Heart right ventricle (tissue), 16 donors: ENCODE data around the gene KCNH6. TPM values are rescaled to one million over a fixed set of nuclear protein-coding genes. Genes with fewer than 3 reads are reported as not detected.

Source experiments
- ATAC-seq, 8 donors: fragments of 200-7000 bp; cut with Tn5 transposase; one replicate each; pipeline ENCODE4 v1.9.1; 2020; ENCODE audit warnings: mild to moderate bottlenecking in 8 of 8, moderate library complexity in 8 of 8, moderate number of reproducible peaks in 1 of 8
- DNase-seq, 2 donors: peaks; one replicate each; pipeline ENCODE4 v3.0.0-alpha.2; 2020
- H3K27ac ChIP-seq, 10 donors: fragments of 200-600 bp; sonication (generic) in 2 of 10; one replicate each; pipeline versions ENCODE4 v1.5.0 to v1.8.0; 2020 to 2022; ENCODE audit warnings: mild to moderate bottlenecking in 3 of 10
- H3K27me3 ChIP-seq, 7 donors: fragments of 200-600 bp; one replicate each; pipeline ENCODE4 v1.8.0; 2021 to 2022; ENCODE audit warnings: mild to moderate bottlenecking in 2 of 7
- H3K36me3 ChIP-seq, 9 donors: fragments of 200-600 bp; sonication (generic) in 1 of 9; one replicate each; pipeline versions ENCODE4 v1.5.0 to v1.8.0; 2020 to 2022; ENCODE audit warnings: mild to moderate bottlenecking in 2 of 9
- H3K4me1 ChIP-seq, 9 donors: fragments of 200-600 bp; sonication (generic) in 1 of 9; one replicate each; pipeline versions ENCODE4 v1.5.0 to v1.8.0; 2020 to 2022; ENCODE audit warnings: mild to moderate bottlenecking in 4 of 9
- H3K4me3 ChIP-seq, 10 donors: fragments of 200-600 bp; sonication (generic) in 2 of 10; one replicate each; pipeline versions ENCODE4 v1.5.0 to v1.8.0; 2020 to 2022; ENCODE audit warnings: mild to moderate bottlenecking in 7 of 10, moderate library complexity in 2 of 10
- H3K9me3 ChIP-seq, 11 donors: fragments of 200-600 bp in 10 of 11; sonication (generic) in 2 of 11; one replicate each; pipeline versions ENCODE4 v1.5.0 to v1.8.0; 2013 to 2022; ENCODE audit warnings: mild to moderate bottlenecking in 2 of 11, control low read depth in 1 of 11, moderate library complexity in 1 of 11
- WGBS, 2 donors: extraction: QIAGEN DNeasy Blood & Tissue Kit; methylation state at CpG; one replicate each; pipeline ENCODE4 v1.1.7; 2013; ENCODE audit warnings: inconsistent platforms in 1 of 2; 5-methylcytosine and 5-hydroxymethylcytosine counted together
- intact Hi-C, 10 donors: fragments of 100-400 bp; cut with DNase I; formaldehyde crosslinking; loops; one replicate each; pipeline versions ENCODE4 v1.11.1 to v1.14.2; 2022
- polyA plus RNA-seq, 2 donors: library from polyadenylated mRNA; stranded (reverse); fragments of 200-250 nt; gene quantifications; one replicate each; pipeline ENCODE4 v1.2.3, GENCODE V29; 2013
- total RNA-seq, 10 donors: library from RNA; stranded (reverse); fragmentation: NEBNext Ultra II Directional in 3 of 10; extraction: Animal tissue kit (Norgen Biotek cat#: 25700) in 3 of 10; gene quantifications; one replicate each; pipeline versions ENCODE4 v1.2.1 to v1.2.4, GENCODE V29; 2021 to 2023
- TF ChIP-seq, protein P1 (sequence below), 9 donors: fragments of 200-600 bp; sonication (generic) in 2 of 9; IDR thresholded peaks; one replicate each; pipeline versions ENCODE4 v1.5.0 to v1.8.0; 2021 to 2022; ENCODE audit warnings: antibody characterized with exemption in 9 of 9, mild to moderate bottlenecking in 5 of 9, moderate library complexity in 1 of 9
- donor health status: Arrhythmogenic right ventricular cardiomyopathy.
- donor health status: ischemic (EF 13 %, LVEDD 7.1; RV severe dilation, severe dysfunction).
- donor health status: healthy with polysubstance abuse.
- donor health status: DM: no; HTN: yes; CAD: no.
- donor health status: DM: no; HTN: no; CAD: no.
- donor health status: ischemic (EF 25% LVEDD 6.9; RV normal size, moderate dysfunction).
- donor health status: ischemic (EF 25% LVEDD 5.7; RV mildly dilated, moderate dysfunction).
- donor health status: healthy.
- donor health status: DM: yes; HTN: yes; CAD: no.
- donor health status: Ischemic cardiomyopathy.
- donor health status: ischemic (EF 35%, LVEDD 5.7; RV mildly dilated, moderate dysfunction).
- donor health status: nonischemic (EF 11% LVEDD 7.7; RV severe dilation, severe dysfunction).
- donor health status: DM: yes; HTN: yes; CAD: no.
- donor health status: PGD.
- donor health status: ischemic (EF 29% LVEDD 5.4; RV normal size, mild dysfunction).
- donor health status: nonischemic (EF 23%, LVEDD 6.1; RV moderate dilation, normal function).

KCNH6 gene
- total and polyA plus RNA-seq, 12 donors = 0.11 TPM; not detected in 11

DNA sequence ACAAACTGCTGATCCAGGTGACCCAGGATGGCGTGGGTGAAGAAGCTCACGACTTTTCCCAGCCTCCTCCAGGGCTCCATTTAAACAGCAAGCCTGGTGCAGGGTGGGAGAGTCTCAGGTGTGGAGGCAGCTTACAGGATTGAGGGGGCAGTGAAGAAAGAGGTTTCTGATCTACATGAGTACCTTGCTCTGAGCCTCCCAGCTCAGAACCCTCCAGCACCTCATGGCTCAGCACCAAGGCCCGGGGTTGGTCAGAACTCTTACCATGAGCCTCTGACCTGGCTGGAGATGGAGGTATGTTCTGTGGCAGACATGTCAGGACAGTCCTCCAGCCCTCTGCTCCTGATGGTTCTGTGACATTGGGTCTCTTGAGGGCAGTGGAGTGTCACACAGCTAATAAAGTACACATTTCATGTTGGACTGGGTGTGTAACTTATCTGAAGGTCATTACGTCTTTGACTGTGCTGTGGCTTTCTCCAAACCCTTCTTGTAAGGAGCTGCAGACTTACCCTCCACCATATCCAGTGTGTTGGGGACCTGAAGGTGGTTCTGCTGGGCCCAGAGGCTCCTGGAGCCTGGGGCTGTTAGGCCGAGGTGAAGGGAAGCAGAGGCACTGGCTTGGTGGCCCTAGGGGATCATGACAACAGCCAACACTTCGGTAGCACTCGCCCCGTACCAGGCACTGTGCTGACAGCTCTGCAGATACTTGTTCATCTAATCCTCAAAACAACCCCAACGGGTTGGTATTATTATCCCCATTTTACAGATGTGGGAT, 23.3 kb downstream of the KCNH6 start:
- Histone ChIP-seq H3K36me3 (no peaks in the 10 kb centered on the region), H3K9me3 (no peaks in the 10 kb centered on the region), H3K4me3 (no peak overlapping the region), H3K27me3 (no peaks in the 10 kb centered on the region), H3K4me1 (peaks cover 0 to 15% (median 12%) of the 10 kb centered on the region in 9 donors), H3K27ac (no peak overlapping the region)
- TF ChIP-seq, protein P1, sequence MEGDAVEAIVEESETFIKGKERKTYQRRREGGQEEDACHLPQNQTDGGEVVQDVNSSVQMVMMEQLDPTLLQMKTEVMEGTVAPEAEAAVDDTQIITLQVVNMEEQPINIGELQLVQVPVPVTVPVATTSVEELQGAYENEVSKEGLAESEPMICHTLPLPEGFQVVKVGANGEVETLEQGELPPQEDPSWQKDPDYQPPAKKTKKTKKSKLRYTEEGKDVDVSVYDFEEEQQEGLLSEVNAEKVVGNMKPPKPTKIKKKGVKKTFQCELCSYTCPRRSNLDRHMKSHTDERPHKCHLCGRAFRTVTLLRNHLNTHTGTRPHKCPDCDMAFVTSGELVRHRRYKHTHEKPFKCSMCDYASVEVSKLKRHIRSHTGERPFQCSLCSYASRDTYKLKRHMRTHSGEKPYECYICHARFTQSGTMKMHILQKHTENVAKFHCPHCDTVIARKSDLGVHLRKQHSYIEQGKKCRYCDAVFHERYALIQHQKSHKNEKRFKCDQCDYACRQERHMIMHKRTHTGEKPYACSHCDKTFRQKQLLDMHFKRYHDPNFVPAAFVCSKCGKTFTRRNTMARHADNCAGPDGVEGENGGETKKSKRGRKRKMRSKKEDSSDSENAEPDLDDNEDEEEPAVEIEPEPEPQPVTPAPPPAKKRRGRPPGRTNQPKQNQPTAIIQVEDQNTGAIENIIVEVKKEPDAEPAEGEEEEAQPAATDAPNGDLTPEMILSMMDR (IDR thresholded peaks at IDR 0.05) = no peak
- ATAC-seq = no peak
- no peak for DNase-seq
- 86 to 89% methylated on average over 9 of the region's 9 CpGs for WGBS, 2 donors
- intact Hi-C loops = loop anchor here in 1 of 10 donors (10.0 kb wide), 1 partner anchor 52 kb away; no protein-coding TSS in a partner anchor

DNA sequence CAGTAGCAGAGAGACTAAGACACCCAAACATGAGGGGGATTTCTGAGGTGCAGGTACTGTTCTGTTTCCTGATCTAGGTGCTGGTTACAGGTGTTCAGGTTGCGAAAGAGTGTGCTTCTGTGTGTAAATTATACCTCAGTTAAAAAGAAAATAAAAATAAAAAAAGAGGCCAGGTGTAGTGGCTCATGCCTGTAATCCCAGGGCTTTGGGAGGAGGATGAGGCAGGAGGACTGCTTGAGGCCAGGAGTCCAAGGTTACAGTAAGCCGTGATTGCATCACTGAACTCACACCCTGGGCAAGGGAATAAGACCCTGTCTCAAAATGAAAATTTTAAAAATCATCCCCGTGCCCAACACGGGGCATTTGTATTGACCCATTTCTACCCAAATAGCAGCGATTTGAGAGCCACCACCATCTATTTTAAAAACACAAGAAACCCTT, 23.9 kb downstream of the KCNH6 start:
- no peaks in the 10 kb centered on the region for H3K27me3 ChIP-seq
- H3K4me3 ChIP-seq = no peak overlapping the region
- TF ChIP-seq, protein P1 (IDR thresholded peaks at IDR 0.05) = no peak
- DNase-seq = no peak
- intact Hi-C loops = loop anchor here in 1 of 10 donors (10.0 kb wide), 1 partner anchor 52 kb away; no protein-coding TSS in a partner anchor
- no peak for ATAC-seq
- WGBS, 2 donors = 72 to 75% methylated on average over 5 of the region's 5 CpGs
- H3K36me3 ChIP-seq = no peaks in the 10 kb centered on the region
- peaks cover 0 to 22% (median 18%) of the 10 kb centered on the region in 9 donors for H3K4me1 ChIP-seq
- no peak overlapping the region for H3K27ac ChIP-seq
- no peaks in the 10 kb centered on the region for H3K9me3 ChIP-seq

DNA sequence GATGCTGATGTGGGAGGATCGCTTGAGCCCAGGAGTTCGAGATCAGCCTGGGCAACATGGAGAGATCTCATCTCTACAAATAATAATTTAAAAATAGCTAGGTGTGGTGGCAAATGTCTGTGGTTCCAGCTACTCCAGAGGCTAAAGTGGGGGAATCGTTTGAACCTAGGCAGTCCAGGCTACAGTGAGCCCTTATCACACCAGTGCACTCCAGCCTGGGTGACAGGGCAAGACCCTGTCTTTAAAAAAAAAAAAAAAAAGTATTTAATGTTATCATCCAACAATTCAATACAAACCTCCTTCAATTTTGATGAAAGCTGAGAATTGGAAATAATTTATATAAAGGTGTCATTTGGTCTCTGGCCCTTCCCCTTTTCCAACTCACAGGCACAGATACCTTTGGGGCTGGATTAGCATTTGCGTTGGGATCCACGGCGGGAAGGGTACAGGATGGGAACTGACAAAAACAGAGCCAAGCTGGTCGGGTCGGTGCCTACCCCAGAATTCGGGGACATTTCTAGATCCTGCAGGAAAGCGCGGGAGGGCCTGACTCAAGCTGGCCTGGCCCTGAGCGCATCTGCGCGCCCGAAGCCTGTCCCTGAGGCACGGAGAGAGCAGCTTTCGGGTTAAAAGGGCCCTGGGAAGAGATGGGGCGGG, 26.3 kb downstream of the KCNH6 start:
- 15 to 16% methylated on average over 18 of the region's 18 CpGs for WGBS, 2 donors
- TF ChIP-seq, protein P1 (IDR thresholded peaks at IDR 0.05) = no peak
- Histone ChIP-seq H3K4me1 (peaks cover 3 to 45% (median 39%) of the 10 kb centered on the region in 9 donors), H3K4me3 (peak overlapping the region; percentile 27 to 100 (median 94)), H3K9me3 (no peaks in the 10 kb centered on the region), H3K36me3 (peaks cover 0 to 8% (median 0%) of the 10 kb centered on the region in 9 donors), H3K27me3 (no peaks in the 10 kb centered on the region), H3K27ac (peak overlapping the region; percentile 78 to 98 (median 90))
- DNase-seq (no peak), ATAC-seq (peak in 5 of 8 donors; percentile 4 to 43 (median 28))
- intact Hi-C loops = loop anchor here in 1 of 10 donors (10.0 kb wide), 1 partner anchor 55 kb away; no protein-coding TSS in a partner anchor
